Endothelial cell of umbilical vein (primary cell): ENCODE measurements around the gene SARS2. TPM values are rescaled to one million over a fixed set of nuclear protein-coding genes. Genes with fewer than 3 reads are reported as not detected.

Experiments
- BruUV-seq: library from RNA; stranded (reverse); fragments of 400-500 nt; replicated peaks from 2 replicates; lab custom pipeline; 2021; lab: Mats Ljungman, UMichigan
- CTCF ChIA-PET: fragments of 300-600, 350-600 bp; sonication (Branson Sonifier 250); formaldehyde crosslinking; loops from one replicate; lab custom pipeline; 2021; ENCODE audit warnings: antibody characterized with exemption, inconsistent platforms; lab: Charles Lee
- POLR2A ChIA-PET: fragments of 300-600, 350-600 bp; sonication (Branson Sonifier 250); formaldehyde crosslinking; loops from one replicate; lab custom pipeline; 2021; ENCODE audit warnings: antibody characterized with exemption, inconsistent platforms; lab: Charles Lee
- DNase-seq: peaks from one replicate; pipeline ENCODE4 v3.0.0-alpha.2; 2011; ENCODE audit warnings: low read depth, low spot score
- FAIRE-seq: peaks from 2 replicates; lab custom pipeline; 2011; peaks lifted over from hg19 to GRCh38; lab: Jason Lieb, UNC
- H2AFZ ChIP-seq: 2 replicates; pipeline ENCODE4 v1.6.0; 2012; ENCODE audit warnings: low read depth, low read length, control low read depth, inconsistent platforms
- H3K27ac ChIP-seq: 2 replicates; pipeline ENCODE4 v1.5.1; 2011; ENCODE audit warnings: low read depth, mild to moderate bottlenecking, control low read depth, low read length, moderate library complexity; ENCODE audit not compliant: insufficient read depth
- H3K27me3 ChIP-seq, 2 experiments: 2 replicates each; pipeline versions ENCODE4 v1.6.0 to v1.6.1; 2011; ENCODE audit warnings: low read length in 2 of 2, mixed read lengths in 1 of 2; ENCODE audit not compliant: control insufficient read depth in 2 of 2, insufficient read depth in 2 of 2
- H3K36me3 ChIP-seq, 2 experiments: 2 replicates in 1 of 2; 3 replicates in 1 of 2; pipeline ENCODE4 v1.5.1; 2011; ENCODE audit warnings: low read length in 2 of 2, mild to moderate bottlenecking in 1 of 2, moderate library complexity in 1 of 2; ENCODE audit not compliant: control insufficient read depth in 2 of 2, insufficient read depth in 2 of 2; ENCODE audit errors: extremely low read depth in 1 of 2
- H3K4me1 ChIP-seq: 3 replicates; pipeline ENCODE4 v1.5.1; 2011; ENCODE audit warnings: mild to moderate bottlenecking, low read length; ENCODE audit not compliant: control insufficient read depth, insufficient read depth; ENCODE audit errors: extremely low read depth
- H3K4me2 ChIP-seq: 2 replicates; pipeline ENCODE4 v1.6.1; 2011; ENCODE audit warnings: low read length, control low read depth, mixed read lengths; ENCODE audit not compliant: insufficient read depth
- H3K4me3 ChIP-seq, 3 experiments: fragments of 200-600 bp in 1 of 3; sonication (generic), shearing (Covaris generic) in 1 of 3; replicated peaks in 1 of 3; 2 replicates each; pipeline ENCODE4 v1.5.1; 2011 to 2016; ENCODE audit warnings: control low read depth in 3 of 3, low read length in 3 of 3, mild to moderate bottlenecking in 2 of 3, inconsistent platforms in 1 of 3, low read depth in 1 of 3, moderate library complexity in 1 of 3; ENCODE audit not compliant: insufficient read depth in 1 of 3
- H3K79me2 ChIP-seq: 2 replicates; pipeline ENCODE4 v1.6.0; 2012; ENCODE audit warnings: low read length, inconsistent platforms; ENCODE audit not compliant: control insufficient read depth, insufficient read depth
- H3K9ac ChIP-seq: replicated peaks from 2 replicates; pipeline ENCODE3; 2011; ENCODE audit warnings: low read length, control low read depth; ENCODE audit not compliant: insufficient read depth; ENCODE audit errors: extremely low read depth
- H3K9me1 ChIP-seq: replicated peaks from 3 replicates; pipeline ENCODE4 v1.6.0; 2011; ENCODE audit warnings: mild to moderate bottlenecking, low read length; ENCODE audit not compliant: control insufficient read depth, insufficient read depth; ENCODE audit errors: extremely low read depth
- H3K9me3 ChIP-seq: replicated peaks from 2 replicates; pipeline ENCODE4 v1.5.1; 2012; ENCODE audit warnings: low read length, inconsistent platforms; ENCODE audit not compliant: control insufficient read depth, insufficient read depth
- H4K20me1 ChIP-seq: replicated peaks from 2 replicates; pipeline ENCODE3; 2011; ENCODE audit warnings: mild to moderate bottlenecking, low read length; ENCODE audit not compliant: control insufficient read depth, insufficient read depth; ENCODE audit errors: extremely low read depth
- CTCF ChIP-seq, 2 donors: IDR thresholded peaks; 1 replicate in 1 of 2; 2 replicates in 1 of 2; pipeline ENCODE4 v1.5.1; 2011; ENCODE audit warnings: low read length in 2 of 2, mild to moderate bottlenecking in 2 of 2, moderate library complexity in 2 of 2, control low read depth in 1 of 2, inconsistent platforms in 1 of 2, low read depth in 1 of 2; ENCODE audit not compliant: insufficient read depth in 1 of 2; ENCODE audit errors: extremely low read depth in 1 of 2
- EZH2 ChIP-seq: IDR thresholded peaks from 2 replicates; pipeline ENCODE4 v1.6.1; 2012; ENCODE audit warnings: borderline replicate concordance, low read depth, mild to moderate bottlenecking, moderate library complexity, low read length, inconsistent platforms; ENCODE audit not compliant: severe bottlenecking
- FOS ChIP-seq: IDR thresholded peaks from 2 replicates; pipeline ENCODE4 v1.6.1; 2011; ENCODE audit warnings: mild to moderate bottlenecking, low read length, moderate library complexity, borderline replicate concordance; ENCODE audit not compliant: insufficient read depth
- JUN ChIP-seq: IDR thresholded peaks from 2 replicates; pipeline ENCODE4 v1.6.1; 2011; ENCODE audit warnings: borderline replicate concordance, low read depth; ENCODE audit not compliant: insufficient read length, insufficient read depth
- MYC ChIP-seq: IDR thresholded peaks from one replicate; pipeline ENCODE4 v1.6.1; 2011; ENCODE audit warnings: mild to moderate bottlenecking, low read depth, low read length
- POLR2A ChIP-seq: IDR thresholded peaks from 2 replicates; pipeline ENCODE4 v1.6.1; 2012; ENCODE audit warnings: low read depth, mild to moderate bottlenecking, control low read depth, low read length
- dilution Hi-C: fragments of 300-500 bp; cut with MboI; formaldehyde crosslinking; loops from one replicate; pipeline ENCODE4 v1.15.0; 2019; ENCODE audit warnings: low sequenced_read_pairs; ENCODE audit not compliant: extremely low pct_ligation_motif_present
- intact Hi-C: fragments of 100-400 bp; cut with micrococcal nuclease; formaldehyde crosslinking; loops from one replicate; pipeline ENCODE4 v1.10.0; 2022
- polyA plus RNA-seq, 4 experiments: library from polyadenylated mRNA; depleted of rRNA in 3 of 4; stranded (reverse) in 3 of 4; unstranded in 1 of 4; fragments of >200 nt; gene quantifications; 2 replicates each; pipeline versions ENCODE4 v1.2.1 to v1.2.3, GENCODE V29; 2011 to 2012; ENCODE audit warnings: missing spikeins in 1 of 4
- total RNA-seq: library from RNA; stranded (reverse); gene quantifications from 2 replicates; pipeline ENCODE4 v1.2.3, GENCODE V29; 2021

The SARS2 gene
- total and polyA plus RNA-seq, 2 donors (not counting 3 experiments of a cell fraction or from before 2014, with no cell fraction given): 40.3 to 43.7 TPM

- dilution Hi-C loops (no loop called here), intact Hi-C loops (loop anchor here (2.0 kb wide), 1 partner anchor 356 kb away; the partner anchor contains the start of gene EIF3K)
- Histone ChIP-seq H3K9ac (peak overlapping the region; percentile 40), H3K4me2 (peak overlapping the region; percentile 83), H3K79me2 (peaks cover 9% of the 10 kb centered on the region), H3K27ac (peak overlapping the region; percentile 47), H3K4me3 (peak overlapping the region; percentile 48 to 65 (median 48)), H3K27me3 (no peaks in the 10 kb centered on the region), H3K9me3 (no peaks in the 10 kb centered on the region), H2AFZ (peak overlapping the region; percentile 87), H3K36me3 (no peaks in the 10 kb centered on the region), H3K9me1 (no peaks in the 10 kb centered on the region), H3K4me1 (peaks cover 14% of the 10 kb centered on the region), H4K20me1 (no peaks in the 10 kb centered on the region)
- BruUV-seq: no TSS peak
- ChIA-PET POLR2A (no interaction called here), CTCF (interaction anchor here (1.5 to 4.5 kb wide), 5 partner anchors 13 to 338 kb away, joined by 3 to 39 read pairs (median 6); partner anchors contain the start of genes MRPS12 and SARS2)
- DNase-seq: peak; percentile 62
- TF ChIP-seq POLR2A (no peak), EZH2 (no peak), MYC (no peak), CTCF (IDR thresholded peaks at IDR 0.05; ENCODE audit: extremely low read depth in 1 of 2, insufficient read depth in 1 of 2, low read depth in 1 of 2, low read length in 2 of 2) (no peak), JUN (no peak), FOS (no peak)
- peak; percentile 44 for FAIRE-seq
Measured at GRCh38 chr19:38974624-38975213, 44.2 kb upstream of the SARS2 start.
